Esophagus squamous epithelium (tissue), 4 donors: Measurements from ENCODE around the gene A1CF.

ENCODE experiments used
- CTCF ChIP-seq, 6 experiments: fragments of 450-650 bp in 4 of 6; fragments of 200-600 bp in 2 of 6; sonication (generic) in 2 of 6; IDR thresholded peaks; one replicate each; pipeline ENCODE4 v1.5.1; 2016 to 2019; ENCODE audit warnings: antibody characterized with exemption in 6 of 6, mild to moderate bottlenecking in 4 of 6, moderate library complexity in 4 of 6
- POLR2A ChIP-seq, 4 donors: fragments of 450-650 bp; IDR thresholded peaks; one replicate each; pipeline ENCODE4 v1.6.1; 2017; ENCODE audit warnings: antibody characterized with exemption in 4 of 4, mild to moderate bottlenecking in 4 of 4, moderate library complexity in 3 of 4

GRCh38 chr10:50884302-50884701 is 1.1 kb downstream of the A1CF start:
- no peak for TF ChIP-seq POLR2A (IDR thresholded peaks at IDR 0.05)
- no peak for TF ChIP-seq CTCF (IDR thresholded peaks at IDR 0.05)
